IPS-NIHi7 (cell line): Measurements from ENCODE around the gene ELOVL5.
"Not testable (repeated sequence)": the region's sequence is repeated elsewhere in the genome, so short reads cannot be mapped to it uniquely, and the experiment has no call there.

Experiments used
- DNase-seq: peaks from one replicate; pipeline ENCODE4 v3.0.0; 2012; ENCODE audit warnings: mixed read lengths; ENCODE audit errors: extremely low spot score

The ELOVL5 gene, protein sequence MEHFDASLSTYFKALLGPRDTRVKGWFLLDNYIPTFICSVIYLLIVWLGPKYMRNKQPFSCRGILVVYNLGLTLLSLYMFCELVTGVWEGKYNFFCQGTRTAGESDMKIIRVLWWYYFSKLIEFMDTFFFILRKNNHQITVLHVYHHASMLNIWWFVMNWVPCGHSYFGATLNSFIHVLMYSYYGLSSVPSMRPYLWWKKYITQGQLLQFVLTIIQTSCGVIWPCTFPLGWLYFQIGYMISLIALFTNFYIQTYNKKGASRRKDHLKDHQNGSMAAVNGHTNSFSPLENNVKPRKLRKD

DNA sequence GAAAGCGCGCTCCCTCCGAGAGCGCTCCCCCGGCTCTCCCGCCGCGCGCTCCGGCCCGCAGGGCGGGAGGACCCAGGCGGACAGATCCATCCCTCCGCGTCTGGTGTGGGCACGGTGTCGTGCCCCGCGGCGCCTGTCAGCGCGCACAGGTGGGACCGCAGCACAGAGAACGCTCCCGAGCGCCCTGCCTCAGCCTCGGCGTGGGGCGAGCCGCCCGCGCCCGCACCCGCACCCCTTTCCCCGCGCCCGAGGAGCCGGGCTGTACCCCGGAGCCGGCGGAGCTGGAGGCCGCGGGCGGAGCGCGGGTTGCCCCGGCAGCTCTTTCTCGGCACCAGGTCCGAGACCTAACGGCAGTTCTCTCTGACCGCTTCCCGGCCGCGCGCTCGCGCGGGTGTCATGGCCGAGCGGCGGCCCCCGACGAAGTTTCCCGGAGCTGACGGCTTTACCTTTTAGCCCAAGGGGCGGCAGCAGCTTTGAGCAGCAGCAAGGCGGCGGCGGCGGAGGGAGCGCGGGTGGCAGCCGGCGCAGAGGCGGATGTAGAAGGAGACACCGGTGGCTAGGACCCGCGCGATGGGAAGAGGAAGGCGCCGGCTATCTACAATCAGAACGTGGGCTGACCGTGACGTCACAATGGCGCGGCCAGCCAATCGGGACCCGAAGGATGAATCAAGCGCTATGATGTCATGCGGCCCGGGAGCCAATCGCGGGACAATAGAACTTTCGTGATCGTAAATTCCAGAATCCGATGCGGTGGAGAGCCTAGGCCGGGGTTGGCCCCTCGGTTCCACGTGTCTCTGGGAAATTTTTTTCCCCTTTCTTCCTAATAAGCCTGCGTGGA, at the start of gene ELOVL5:
TSS of gene ELOVL5 (minus strand) at position 580 of the 838 bp plus-strand sequence. CDS start 53,251 bp downstream, outside the sequence.
- peak; percentile 81 for DNase-seq

DNA sequence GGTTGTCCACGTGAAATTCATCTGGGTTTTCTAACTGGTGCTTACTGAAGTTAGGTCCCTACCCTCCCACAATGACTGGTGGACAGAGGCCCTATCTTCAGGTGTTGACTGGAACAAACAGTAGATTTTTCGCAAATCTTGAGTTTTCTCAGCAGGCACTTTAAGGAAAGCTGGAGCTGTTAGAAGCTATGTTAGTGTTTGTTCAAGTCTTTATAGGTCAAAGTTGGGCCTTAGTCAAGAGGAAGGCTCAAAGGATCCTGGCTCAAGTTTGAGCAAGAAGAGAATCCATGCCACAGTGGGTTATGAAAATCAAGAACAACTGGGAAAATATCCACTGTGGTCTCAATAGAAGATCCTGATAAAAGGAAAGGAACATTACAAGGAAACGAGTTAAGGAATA, 48.5 kb upstream of the ELOVL5 start:
- no peak for DNase-seq

DNA sequence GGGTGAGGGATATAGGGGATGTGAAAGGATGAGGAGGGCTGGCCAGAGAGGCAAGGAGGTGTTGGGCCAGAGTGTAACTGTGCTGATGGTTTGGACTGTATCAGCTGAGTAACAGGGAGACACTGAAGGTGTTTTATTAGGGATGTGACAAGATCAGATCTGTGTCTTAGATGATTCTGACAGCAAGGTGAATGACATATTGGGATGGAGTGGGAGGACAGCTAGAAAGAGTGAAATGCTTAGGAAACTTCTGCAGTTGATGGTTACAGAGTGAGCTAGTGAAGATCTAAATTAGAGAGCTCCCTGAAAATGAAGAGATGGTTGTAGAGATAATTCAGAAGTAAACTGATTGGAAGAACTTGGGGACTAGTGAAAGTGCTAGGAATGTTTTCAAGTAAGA, 47.2 kb upstream of the ELOVL5 start:
- no peak for DNase-seq

DNA sequence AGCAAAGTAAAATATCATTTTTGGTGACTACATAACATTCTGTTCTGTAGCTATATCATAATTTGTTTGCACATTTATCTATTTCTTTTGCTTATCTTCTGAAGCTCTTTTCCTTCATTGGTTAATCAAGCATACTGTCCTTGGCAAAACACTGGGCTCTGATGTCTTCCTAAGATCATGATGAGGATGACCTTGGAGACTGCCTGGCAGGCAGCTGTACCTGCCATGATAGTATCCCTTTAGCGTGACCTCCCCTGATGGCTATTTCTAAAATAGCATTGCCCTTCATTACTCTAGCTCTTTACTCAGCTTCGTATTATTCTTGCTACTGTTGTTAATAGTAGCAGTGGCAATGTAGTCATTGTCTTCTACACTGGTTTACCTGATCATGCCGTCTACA, 46.0 kb upstream of the ELOVL5 start:
- no peak for DNase-seq

DNA sequence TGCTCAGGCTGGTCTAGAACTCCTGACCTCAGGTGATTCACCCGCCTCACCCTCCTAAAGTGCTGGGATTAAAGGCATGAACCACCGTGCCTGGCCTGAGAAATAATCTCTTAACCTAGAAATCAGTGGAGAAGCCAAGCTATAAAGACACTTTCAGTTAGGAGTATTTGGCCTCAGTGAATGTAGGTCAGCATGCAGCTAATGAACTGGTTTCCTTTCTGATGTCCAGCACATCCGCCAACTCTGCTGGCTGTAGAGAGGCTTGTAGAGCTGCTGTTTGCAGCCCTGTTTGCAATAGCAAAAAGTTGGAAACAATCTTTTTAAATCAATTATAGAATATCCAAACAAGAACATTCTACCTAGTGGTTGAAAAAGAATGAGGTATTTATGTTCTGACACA, 42.4 kb upstream of the ELOVL5 start:
- DNase-seq = no peak

DNA sequence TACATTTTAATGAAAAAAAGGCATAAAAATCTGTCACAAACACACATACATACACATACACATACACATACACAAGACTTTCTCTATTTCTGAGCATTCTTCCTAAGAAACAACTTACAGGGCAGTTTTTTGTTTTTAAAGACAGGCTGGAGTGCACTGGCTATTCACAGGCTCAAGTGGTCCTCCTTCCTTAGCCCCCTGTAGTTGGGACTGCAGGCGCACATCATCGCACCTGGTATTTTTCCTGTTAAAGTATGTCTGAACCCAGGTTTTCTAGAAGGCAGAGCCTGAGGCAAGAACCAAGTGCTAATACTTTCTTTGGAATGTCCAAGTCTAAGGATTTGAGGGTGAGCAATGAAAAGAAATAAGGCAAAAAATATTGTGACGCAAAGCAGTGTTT, 41.3 kb upstream of the ELOVL5 start:
- no peak for DNase-seq

DNA sequence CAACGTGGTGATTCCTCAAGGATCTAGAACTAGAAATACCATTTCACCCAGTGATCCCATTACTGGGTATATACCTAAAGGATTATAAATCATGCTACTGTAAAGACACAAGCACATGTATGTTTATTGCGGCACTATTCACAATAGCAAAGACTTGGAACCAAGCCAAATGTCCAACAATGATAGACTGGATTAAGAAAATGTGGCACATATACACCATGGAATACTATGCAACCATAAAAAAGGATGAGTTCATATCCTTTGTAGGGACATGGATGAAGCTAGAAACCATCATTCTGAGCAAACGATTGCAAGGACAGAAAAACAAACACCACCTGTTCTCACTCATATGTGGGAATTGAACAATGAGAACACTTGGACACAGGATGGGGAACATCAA, 39.9 kb upstream of the ELOVL5 start:
- DNase-seq = not testable (repeated sequence)

DNA sequence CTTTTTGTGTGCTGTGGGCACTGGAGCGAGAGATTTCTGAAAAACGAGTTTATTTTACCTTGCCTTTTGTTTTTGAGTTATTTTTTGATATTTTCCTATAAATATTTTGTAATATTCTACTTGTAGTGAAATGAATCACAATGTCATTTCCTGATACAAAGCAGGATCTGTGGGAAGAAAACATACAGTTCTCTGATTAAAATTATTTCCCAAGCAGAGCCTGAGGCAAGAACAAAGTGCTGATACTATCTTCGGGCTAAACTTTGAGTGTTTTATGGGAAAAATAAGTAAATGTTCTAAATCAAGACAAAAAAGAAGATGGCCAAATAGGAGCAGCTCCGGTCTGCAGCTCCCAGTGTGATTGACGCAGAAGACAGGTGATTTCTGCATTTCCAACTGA, 33.7 kb upstream of the ELOVL5 start:
- no peak for DNase-seq

DNA sequence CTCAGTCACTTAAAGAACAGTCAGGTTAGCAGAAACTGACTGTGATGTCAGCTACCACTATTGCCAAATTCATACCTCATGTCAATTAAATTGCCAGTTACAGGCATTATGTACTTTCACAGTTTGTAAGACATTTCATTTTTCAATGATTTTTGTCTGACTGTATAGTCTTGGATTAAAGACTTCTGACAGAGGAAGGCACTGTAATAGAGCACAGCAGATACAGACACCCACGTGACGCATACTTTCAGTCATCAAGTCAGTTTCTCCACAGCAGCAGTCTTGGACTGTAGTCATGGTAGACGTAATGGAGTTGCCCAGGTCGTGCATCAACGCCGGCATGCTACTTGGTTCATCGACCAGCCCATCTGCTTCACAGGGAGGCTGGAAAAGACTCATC, 29.5 kb upstream of the ELOVL5 start:
- DNase-seq = no peak

DNA sequence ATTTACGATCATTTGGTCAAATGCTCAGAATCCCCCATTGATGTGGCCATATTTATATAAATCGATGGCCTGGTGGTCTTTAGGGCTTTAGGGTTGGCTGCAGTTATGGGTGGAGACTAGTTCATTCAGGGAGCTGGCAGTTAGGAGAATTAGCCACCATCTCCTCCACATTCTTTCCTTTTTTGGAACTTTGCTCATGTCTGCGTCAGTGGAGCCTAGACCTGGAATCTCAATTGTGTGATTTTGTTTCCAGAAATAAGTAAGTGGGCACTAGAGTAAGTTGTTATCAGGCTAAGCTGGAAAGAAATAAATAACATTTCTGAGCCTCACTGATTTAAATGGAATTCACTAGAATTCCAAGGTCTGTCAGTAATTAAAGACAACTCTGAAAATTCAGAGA, 29.0 kb upstream of the ELOVL5 start:
- no peak for DNase-seq

DNA sequence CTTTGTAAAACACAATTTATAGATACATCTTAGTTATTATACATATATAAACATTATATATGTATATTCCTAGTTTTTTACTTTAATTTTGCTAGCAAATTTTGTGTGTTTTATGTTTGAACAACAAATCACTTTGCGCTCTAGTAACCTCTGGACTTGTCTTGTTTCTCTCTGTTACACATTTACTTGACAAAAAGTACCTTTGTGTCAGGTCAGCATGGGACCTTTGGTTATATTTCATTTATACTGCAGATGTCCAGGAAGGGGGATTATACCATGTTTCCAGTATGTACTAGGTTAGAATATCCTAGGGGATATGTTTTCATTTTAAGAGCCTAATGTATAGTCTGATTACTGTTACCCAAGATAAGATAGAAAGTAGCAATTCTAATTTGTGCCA, 28.5 kb upstream of the ELOVL5 start:
- DNase-seq = no peak

DNA sequence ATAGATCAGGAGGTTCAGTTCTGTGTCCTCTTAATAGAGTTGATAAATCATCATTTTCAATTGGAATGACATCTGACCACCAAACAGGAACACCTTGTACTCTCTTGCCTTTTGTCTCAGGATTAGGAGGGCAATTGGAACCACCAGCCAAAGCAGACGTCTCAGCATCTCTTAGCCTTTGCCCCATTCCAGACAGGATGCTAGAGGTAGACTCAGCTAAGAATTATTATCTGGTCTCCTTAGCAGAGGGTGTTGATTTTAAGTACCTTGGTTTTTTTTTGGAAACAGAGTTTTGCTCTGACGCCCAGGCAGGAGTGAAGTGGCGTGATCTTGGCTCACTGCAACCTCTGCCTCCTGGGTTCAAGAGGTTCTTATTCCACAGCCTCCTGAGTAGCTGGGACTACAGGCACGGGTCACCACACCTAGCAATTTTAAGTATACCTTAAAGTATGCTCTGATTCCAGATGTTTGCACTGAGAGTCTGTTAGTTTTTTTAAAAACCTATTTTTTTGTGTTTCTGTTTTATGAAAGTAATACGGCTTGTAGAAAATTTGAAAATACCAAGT, 28.0 kb upstream of the ELOVL5 start:
- no peak for DNase-seq

DNA sequence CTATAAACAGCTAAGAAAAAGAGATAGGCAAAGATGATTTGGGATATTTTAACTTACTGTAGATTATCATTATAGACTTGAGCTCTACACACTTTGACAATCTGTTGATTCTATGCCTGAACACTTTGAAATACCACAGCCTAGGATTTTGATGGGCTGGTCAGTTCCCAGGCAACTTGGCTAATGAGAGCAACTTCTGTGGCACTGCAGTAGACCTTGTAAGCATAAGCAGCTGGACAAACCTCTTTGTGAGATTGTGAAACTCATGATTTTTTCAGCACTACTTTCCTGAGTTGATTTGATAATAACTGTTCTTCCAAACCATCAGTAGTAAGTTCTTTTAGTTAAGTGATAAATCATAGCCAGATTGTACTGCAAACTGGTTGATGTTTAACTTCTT, 27.1 kb upstream of the ELOVL5 start:
- DNase-seq = no peak

DNA sequence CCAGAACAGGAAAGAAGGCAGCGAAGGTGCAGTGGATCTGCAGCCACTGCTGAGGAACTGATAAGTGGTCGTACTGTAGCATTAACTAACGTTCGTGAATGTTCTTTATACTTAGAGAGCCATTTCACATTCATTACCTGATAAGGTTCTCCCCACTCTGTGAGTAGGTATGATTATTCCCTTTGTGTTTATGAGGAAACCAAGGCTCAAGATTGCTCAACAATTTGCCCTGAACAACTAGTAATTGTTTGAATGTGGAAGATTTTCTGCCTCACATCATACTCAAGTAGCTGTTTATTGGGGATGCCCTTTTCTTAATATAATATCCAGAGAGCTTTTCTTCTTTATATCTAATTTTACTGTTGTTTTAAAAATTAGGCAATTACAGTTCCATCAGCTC, 24.9 kb upstream of the ELOVL5 start:
- DNase-seq = no peak

DNA sequence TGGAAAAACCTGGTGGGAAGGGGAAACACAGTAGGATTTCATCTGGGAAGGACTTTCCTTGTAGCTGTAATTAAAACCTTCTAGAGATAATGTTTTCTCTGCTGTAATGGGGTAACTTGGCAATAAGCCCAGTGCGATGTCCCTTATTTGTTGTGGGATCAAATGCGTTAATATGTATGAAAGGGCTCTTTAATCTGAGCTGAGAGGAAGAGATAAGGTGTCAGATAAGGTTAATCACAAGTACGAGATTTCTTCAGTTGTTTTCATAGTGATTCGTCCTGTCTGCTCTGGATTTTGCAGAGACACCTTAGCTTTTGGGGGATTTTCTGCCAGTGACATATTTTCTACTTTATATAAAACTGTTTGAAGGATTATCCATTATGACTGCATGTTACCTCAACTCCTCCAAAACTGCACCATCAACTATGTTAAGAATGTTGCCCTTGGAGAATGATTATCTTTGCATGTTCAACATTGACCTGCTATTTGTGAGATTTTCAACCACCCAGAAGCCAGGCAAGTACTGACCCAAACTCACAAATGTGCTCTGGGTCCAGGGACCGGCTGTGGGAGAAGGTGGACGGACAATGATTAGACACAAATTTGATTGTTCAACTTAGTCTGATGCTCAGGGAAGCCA, 21.2 kb upstream of the ELOVL5 start:
- no peak for DNase-seq

DNA sequence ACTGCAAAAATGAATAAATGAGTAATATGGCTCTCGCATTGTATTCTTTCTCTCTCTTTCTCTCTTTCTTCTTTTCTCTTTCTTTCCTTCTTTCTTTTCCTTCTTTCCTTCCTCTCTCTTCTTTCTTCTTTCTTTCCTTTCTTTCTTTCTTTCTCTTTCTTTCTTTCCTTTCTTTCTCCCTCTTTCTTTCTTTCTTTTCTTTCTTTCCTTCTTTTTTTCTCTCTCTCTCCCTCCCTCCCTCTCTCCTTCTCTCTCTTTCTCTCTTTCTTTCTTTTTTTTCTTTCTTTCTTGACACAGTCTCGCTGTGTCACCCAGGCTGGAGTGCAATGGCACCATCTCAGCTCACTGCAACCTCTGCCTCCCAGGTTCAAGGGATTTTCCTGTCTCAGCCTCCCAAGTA, 20.3 kb upstream of the ELOVL5 start:
- no peak for DNase-seq

DNA sequence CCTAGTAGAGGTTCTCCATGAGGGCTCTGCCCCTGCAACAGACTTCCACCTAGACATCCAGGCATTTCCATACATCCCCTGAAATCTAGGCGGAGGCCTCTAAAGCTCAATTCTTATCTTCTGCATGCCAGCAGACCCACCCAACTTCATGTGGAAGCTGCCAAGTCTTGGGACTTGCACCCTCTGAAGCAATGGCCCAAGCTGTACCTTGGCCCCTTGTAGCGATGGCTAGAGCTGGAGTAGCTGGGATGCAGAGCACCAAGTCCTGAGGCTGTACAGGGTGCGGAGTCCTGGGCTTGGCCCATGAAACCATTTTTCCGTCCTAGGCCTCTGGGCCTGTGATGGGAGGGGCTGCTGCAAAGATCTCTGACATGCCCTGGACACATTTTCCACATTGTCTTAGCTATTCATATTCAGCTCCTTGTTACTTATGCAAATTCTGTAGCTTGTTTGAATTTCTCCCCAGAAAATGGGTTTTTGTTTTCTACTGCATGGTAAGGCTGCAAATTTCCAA, 17.4 kb upstream of the ELOVL5 start:
- no peak for DNase-seq

DNA sequence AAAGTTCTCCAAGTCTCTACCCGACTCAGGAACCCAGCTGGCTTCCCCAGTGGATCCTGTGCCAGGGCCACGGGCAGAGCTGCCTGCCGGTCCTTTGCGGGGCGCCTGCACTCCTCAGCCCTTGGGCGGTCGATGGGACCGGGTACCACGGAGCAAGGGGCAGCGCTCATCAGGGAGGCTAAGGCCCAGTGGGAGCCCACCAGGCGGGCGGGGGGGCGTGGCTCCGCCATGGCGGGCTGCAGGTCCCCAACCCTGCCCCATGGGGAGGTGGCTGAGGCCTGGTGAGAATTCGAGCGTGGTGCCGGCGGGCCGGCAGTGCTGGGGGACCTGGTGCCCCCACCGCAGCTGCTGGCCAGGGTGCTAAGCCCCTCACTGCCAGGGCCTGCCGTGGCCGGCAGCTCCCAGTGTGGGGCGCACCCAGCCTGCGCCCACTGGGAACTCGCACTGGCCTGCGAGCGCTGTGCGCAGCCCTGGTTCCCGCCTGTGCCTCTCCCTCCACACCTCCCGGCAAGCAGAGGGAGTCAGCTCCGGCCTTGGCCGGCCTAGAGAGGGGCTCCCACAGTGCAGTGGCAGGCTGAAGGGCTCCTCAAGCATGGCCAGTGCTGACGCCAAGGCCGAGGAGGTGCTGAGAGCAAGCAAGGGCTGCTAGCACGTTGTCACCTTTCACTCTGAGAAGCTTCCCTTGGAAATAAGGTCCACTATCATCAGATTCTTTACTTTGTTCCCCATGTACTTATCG, 14.8 kb upstream of the ELOVL5 start:
- no peak for DNase-seq

DNA sequence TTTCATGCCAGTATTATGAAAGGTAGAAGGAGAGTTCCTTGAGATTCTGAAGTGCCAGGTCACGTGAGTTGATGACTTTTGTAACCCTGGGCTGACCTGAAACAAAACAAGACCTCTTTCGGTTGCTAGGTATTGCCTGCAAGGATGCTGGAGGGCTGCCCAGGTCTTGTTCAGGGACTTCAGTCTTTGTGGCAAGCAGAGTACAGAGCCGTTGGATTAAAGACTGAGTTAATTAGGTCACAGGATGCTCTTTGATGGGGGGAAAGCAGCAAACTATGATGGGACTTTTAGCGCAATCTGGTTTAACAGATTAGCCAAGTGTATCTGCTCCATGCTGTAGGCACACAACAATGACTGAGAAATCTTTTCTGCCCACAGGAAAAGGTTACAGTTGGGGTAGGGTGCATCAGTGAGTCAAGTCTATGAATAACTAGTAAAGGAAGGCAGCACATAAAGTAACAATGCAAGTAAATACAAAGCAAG, 12.8 kb upstream of the ELOVL5 start:
- DNase-seq = no peak

DNA sequence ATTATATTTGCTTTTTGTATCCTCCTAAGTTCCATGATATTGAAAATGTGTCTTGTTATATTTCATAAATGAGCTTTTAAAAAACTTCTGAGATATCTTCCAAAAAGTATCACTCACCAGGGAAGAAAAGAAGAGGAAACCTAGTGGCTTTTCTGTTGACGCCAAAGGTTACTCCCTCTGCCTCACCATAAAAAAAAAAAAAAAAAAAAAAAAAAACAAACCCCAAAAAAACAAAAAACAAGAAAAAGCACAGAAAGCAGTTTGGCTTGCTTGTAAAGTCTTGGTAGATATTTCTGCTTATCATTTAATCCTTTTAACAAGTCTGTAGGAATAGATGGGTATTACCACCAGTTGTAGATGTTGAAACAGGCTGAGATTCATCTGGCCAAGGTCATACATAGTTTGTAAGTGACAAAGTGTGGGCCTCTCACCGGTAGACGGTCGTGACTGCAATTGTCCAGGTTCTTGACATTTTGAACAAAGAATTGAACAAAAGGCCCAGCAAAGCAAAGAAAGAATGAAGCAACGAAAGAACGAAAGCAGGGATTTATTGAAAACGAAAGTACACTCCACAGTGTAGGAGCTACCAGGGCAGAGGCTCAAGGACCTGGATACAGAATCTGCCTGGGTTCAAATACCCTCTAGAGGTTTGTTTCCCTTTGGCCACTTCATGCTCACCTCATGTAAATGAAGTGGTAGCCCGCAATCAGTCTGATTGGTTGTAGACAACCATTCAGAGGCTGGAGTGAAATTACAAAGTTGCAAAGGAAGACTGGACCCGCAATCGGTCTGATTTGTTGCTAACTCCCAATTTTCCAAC, 11.6 kb upstream of the ELOVL5 start:
- DNase-seq = no peak

DNA sequence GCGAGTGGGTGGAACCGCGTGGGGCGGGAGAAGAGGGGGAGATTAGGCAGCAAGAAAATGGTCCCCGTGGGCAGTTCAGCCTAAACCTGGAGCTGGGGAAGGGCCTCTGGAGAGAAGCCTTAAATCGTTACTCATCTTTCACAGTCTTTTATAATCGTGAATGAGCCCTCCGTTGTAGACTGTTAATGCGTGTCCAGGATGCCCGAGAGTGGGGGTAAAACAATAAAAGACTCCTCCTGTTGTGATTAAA, 11.0 kb upstream of the ELOVL5 start:
- no peak for DNase-seq
